Omental fat pad (tissue), 4 donors: ENCODE results near the gene C1QTNF2. TPM values are rescaled to one million over a fixed set of nuclear protein-coding genes. Genes with fewer than 3 reads are reported as not detected.

ENCODE experiments used
- ATAC-seq: fragments of 150-250 bp; one replicate; pipeline ENCODE4 v1.9.1; 2016; ENCODE audit warnings: mild to moderate bottlenecking, moderate library complexity; ENCODE audit not compliant: low FRiP score
- DNase-seq: peaks from one replicate; pipeline ENCODE4 v3.0.0-alpha.2; 2019; ENCODE audit warnings: low spot score
- total RNA-seq, 4 donors: library from RNA; depleted of rRNA; stranded (reverse); fragments of >200 nt; gene quantifications; one replicate each; pipeline ENCODE4 v1.1.0, GENCODE V29; 2016
- TF ChIP-seq, protein P1 (sequence below), 3 donors: fragments of 450-650 bp; IDR thresholded peaks; one replicate each; pipeline ENCODE4 v1.5.1; 2016 to 2017; ENCODE audit warnings: antibody characterized with exemption in 3 of 3, mild to moderate bottlenecking in 3 of 3, moderate library complexity in 2 of 3

The C1QTNF2 gene
- total RNA-seq, 4 donors from 2014 or later, result 0.19 to 0.47 (median 0.25) TPM; not detected in 1

DNA sequence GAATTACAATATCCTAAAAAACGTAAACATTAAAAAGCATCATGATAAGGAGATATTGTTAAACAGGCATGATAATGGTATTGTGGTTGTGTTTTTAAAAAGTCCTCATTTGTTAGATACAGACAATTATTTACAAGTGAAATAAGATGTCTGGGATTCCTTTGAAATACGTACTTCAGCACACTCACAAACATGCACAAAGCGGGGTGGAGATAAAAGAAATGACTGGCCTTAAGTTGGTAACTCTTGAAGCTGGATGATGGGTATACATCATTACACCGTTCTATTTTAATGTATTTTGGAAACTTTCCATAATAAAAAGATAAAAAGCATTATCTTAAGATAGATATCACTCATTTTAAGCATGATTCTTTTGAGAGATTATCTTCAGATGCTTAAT is 28.4 kb upstream of the C1QTNF2 start:
- ATAC-seq (no peak), DNase-seq (no peak)
- TF ChIP-seq, protein P1, sequence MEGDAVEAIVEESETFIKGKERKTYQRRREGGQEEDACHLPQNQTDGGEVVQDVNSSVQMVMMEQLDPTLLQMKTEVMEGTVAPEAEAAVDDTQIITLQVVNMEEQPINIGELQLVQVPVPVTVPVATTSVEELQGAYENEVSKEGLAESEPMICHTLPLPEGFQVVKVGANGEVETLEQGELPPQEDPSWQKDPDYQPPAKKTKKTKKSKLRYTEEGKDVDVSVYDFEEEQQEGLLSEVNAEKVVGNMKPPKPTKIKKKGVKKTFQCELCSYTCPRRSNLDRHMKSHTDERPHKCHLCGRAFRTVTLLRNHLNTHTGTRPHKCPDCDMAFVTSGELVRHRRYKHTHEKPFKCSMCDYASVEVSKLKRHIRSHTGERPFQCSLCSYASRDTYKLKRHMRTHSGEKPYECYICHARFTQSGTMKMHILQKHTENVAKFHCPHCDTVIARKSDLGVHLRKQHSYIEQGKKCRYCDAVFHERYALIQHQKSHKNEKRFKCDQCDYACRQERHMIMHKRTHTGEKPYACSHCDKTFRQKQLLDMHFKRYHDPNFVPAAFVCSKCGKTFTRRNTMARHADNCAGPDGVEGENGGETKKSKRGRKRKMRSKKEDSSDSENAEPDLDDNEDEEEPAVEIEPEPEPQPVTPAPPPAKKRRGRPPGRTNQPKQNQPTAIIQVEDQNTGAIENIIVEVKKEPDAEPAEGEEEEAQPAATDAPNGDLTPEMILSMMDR (IDR thresholded peaks at IDR 0.05), result no peak

DNA sequence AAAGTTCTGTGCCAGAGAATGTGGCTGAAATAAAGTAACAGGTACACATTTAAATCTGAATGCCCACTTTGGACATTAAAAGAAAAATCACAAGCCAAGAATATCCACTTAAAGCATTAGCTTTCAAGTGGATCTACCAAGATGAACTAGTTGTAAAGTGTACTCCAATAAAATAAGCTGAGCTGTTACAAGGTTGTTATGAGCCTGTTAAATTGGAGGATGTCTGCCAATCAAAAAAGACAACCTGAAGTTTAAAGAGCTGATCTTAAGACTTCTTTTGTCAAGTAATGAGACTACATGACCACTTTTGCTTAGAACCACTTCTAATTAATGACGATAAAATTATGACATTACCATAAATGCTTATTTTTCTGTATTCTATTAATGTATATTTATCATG is 27.1 kb upstream of the C1QTNF2 start:
- TF ChIP-seq, protein P1 (IDR thresholded peaks at IDR 0.05), result no peak
- ATAC-seq (no peak), DNase-seq (no peak)

DNA sequence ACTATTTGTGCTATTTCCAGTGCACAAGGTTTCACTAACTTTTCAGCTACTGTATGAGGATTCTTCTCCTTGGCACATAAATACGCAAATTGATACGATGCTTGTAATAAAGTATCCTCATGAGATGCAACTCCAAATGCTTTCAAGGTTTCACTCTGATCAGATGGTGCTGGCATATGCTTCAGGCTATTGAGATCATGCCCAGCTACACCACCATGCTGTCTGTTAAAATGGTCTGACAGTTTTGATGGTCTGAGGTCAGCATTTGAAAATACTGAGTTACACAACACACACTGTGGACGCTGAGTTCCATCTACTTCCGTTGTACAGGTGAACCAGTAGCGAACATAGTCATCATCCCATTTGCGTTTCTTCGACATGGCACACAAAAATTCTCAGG is 24.7 kb upstream of the C1QTNF2 start:
- TF ChIP-seq, protein P1 (IDR thresholded peaks at IDR 0.05), result no peak
- ATAC-seq (no peak), DNase-seq (no peak)

DNA sequence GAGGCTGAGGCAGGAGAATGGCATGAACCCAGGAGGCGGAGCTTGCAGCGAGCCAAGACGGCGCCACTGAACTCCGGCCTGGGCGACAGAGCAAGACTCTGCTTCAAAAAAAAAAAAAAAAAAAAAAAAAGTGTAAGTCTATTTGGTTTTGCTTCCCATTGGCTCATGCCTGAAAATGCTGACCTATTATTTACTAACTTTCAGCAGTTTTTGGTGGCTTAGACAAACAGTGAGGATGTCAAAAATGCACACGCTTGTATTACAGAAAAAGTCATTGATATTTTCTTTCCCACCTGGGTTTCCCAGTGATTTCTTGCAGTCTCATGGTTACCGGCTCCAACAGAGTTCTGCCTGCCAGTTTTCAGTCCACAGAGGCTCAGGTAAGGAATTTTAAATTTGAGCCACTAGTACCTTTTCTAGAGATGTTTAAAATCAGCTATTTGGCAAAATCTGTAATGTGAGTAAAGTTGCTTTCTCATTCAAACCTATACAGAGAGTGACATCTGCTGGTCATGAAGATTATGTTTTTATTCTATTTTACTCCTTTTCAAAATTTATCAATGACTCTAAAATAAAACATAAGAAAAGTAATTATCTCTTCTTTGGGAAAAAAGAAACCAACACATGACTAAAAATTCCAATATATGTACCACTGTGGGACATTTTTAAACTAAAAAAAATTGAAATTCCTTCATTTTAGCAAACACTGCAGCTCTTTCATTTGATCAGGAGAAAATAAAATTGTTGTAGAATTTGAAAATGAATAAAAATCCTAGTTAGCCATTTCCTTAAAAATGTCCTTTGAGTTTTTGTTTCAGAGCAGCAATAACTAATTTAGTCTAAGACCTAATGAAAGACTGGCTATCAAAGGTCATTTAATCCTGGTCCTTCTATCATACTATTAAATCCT is 20.6 kb upstream of the C1QTNF2 start:
- no peak for ATAC-seq
- DNase-seq, result no peak
- TF ChIP-seq, protein P1 (IDR thresholded peaks at IDR 0.05), result no peak

GRCh38 chr5:160387445-160387844 is 17.0 kb upstream of the C1QTNF2 start:
- ATAC-seq (no peak), DNase-seq (no peak)
- TF ChIP-seq, protein P1 (IDR thresholded peaks at IDR 0.05), result no peak

GRCh38 chr5:160385496-160385895 is 15.1 kb upstream of the C1QTNF2 start:
- TF ChIP-seq, protein P1 (IDR thresholded peaks at IDR 0.05), result no peak
- ATAC-seq, result no peak

DNA sequence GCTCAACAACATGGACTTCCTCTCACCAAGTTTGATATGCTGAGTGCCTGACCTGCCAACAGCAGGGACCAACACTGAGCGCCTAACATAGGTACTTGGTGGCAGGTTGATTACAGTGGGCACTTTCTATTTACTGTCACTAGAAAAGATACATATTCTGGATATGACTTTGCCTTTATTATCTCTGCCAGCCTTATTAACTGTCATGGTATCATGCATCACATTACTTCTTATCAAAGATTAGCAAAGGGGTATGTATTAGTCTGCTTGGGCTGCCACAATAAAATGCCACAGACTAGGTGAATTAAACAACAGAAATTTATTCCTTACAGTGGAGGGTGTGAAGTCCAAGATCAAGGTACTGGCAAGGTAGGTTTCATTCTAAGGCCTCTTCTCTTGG is 14.3 kb upstream of the C1QTNF2 start:
- TF ChIP-seq, protein P1 (IDR thresholded peaks at IDR 0.05), result no peak
- ATAC-seq, result no peak
- no peak for DNase-seq

More at GRCh38 chr5:160385496-160385895, 15.1 kb upstream of the C1QTNF2 start:
- DNase-seq, result no peak
